K562 (cell line): Measurements from ENCODE around the gene GPR75. TPM values are rescaled to one million over a fixed set of nuclear protein-coding genes. Genes with fewer than 3 reads are reported as not detected.

Source experiments
- FOXM1 ChIP-seq, 2 experiments: fragments of 450-650 bp in 1 of 2; sonication (generic) in 1 of 2; formaldehyde crosslinking in 1 of 2; IDR thresholded peaks; 2 replicates each; pipeline versions ENCODE4 v1.6.1 to v1.9.0; 2017 to 2022; ENCODE audit warnings: low read depth in 2 of 2, mild to moderate bottlenecking in 2 of 2, missing genetic modification reagents in 1 of 2, moderate library complexity in 1 of 2
- FOXO4 ChIP-seq: fragments of 450-650 bp; formaldehyde crosslinking; IDR thresholded peaks from 2 replicates; pipeline ENCODE4 v1.4.0; 2020; ENCODE audit warnings: mild to moderate bottlenecking, moderate library complexity
- MAX ChIP-seq: sonication (generic); formaldehyde crosslinking; IDR thresholded peaks from 2 replicates; pipeline ENCODE4 v1.9.0; 2022; ENCODE audit warnings: mild to moderate bottlenecking, missing genetic modification reagents
- SIX5 ChIP-seq, 2 experiments: IDR thresholded peaks; 2 replicates each; pipeline ENCODE4 v1.6.1; 2011; ENCODE audit warnings: low read length in 2 of 2, borderline replicate concordance in 1 of 2, low read depth in 1 of 2, mild to moderate bottlenecking in 1 of 2, moderate library complexity in 1 of 2; ENCODE audit not compliant: insufficient read depth in 1 of 2
- TEAD1 ChIP-seq, 2 experiments: fragments of 450-650 bp in 1 of 2; sonication (generic) in 1 of 2; formaldehyde crosslinking; IDR thresholded peaks; 2 replicates each; pipeline versions ENCODE4 v1.4.0 to v1.8.0; 2020 to 2022; ENCODE audit warnings: mild to moderate bottlenecking in 2 of 2, missing genetic modification reagents in 1 of 2
- polyA plus RNA-seq, 8 experiments: library from polyadenylated mRNA; depleted of rRNA in 4 of 8; stranded (reverse) in 5 of 8; unstranded in 3 of 8; fragments of >200 nt; fragmentation: Nextera tagmentation in 2 of 8; fragmentation: Illumina TruSeq in 1 of 8; extraction: Ambion mirVana in 2 of 8; extraction: Trizol in 1 of 8; gene quantifications; 2 replicates each; pipeline versions ENCODE4 v1.2.1 to v1.2.3, GENCODE V29; 2011 to 2014; ENCODE audit warnings: inconsistent platforms in 1 of 8, missing spikeins in 1 of 8
- total RNA-seq, 7 experiments: library from RNA; depleted of rRNA in 6 of 7; stranded (reverse); fragments of >200 nt in 6 of 7; fragmentation: Illumina TruSeq in 2 of 7; extraction: Trizol in 2 of 7; gene quantifications; 2 replicates each; pipeline versions ENCODE4 v1.2.1 to v1.2.3, GENCODE V29; 2011 to 2021; ENCODE audit warnings: low replicate concordance in 1 of 7
- TF ChIP-seq, protein P1 (sequence below): fragments of 450-650 bp; IDR thresholded peaks from 2 replicates; pipeline ENCODE4 v1.6.1; 2016; ENCODE audit warnings: mild to moderate bottlenecking, moderate library complexity
- TF ChIP-seq, protein P2 (sequence below): sonication (generic); formaldehyde crosslinking; IDR thresholded peaks from 2 replicates; pipeline ENCODE4 v1.5.0; 2020; ENCODE audit warnings: missing genetic modification reagents

GPR75 gene
- total and polyA plus RNA-seq, 9 of the 15 experiments (the other 6 are each of a cell fraction or from before 2014, with no cell fraction given) = 0.10 to 3.9 (median 2.3) TPM

DNA sequence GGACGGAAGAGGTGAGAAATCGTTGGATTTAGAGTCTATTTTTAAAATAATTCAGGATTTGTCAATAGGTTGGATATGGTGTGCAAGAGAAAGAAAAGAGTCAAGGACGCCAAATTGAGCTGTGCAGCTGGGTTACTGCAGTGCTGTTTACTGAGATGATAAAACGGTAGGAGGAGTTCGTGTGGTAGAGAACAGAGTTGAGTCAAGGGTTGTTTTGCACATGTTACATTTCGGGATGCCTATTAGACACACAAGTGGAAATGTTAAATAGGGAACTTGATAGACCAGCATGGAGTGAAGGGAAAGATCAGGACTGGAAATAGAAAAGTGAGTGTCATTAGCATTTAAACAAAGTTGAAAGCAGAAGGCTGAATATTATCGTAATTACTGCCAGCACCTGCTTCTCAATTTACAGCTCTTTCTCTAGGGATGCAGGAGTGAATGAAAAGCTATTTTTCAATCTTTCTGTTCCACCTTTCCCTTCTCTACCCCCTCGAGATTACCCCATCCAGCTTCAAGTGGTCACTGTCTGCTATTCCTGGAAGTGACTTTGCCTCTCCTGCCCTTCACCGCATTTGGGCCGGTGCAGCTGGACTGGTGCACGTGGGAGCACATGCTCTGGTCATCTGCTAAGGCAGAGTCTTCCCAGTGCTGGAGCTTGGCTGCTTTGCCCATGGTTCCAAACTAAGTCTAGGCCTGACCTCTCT is 30.3 kb downstream of the GPR75 start (continued):
- TF ChIP-seq, protein P1, sequence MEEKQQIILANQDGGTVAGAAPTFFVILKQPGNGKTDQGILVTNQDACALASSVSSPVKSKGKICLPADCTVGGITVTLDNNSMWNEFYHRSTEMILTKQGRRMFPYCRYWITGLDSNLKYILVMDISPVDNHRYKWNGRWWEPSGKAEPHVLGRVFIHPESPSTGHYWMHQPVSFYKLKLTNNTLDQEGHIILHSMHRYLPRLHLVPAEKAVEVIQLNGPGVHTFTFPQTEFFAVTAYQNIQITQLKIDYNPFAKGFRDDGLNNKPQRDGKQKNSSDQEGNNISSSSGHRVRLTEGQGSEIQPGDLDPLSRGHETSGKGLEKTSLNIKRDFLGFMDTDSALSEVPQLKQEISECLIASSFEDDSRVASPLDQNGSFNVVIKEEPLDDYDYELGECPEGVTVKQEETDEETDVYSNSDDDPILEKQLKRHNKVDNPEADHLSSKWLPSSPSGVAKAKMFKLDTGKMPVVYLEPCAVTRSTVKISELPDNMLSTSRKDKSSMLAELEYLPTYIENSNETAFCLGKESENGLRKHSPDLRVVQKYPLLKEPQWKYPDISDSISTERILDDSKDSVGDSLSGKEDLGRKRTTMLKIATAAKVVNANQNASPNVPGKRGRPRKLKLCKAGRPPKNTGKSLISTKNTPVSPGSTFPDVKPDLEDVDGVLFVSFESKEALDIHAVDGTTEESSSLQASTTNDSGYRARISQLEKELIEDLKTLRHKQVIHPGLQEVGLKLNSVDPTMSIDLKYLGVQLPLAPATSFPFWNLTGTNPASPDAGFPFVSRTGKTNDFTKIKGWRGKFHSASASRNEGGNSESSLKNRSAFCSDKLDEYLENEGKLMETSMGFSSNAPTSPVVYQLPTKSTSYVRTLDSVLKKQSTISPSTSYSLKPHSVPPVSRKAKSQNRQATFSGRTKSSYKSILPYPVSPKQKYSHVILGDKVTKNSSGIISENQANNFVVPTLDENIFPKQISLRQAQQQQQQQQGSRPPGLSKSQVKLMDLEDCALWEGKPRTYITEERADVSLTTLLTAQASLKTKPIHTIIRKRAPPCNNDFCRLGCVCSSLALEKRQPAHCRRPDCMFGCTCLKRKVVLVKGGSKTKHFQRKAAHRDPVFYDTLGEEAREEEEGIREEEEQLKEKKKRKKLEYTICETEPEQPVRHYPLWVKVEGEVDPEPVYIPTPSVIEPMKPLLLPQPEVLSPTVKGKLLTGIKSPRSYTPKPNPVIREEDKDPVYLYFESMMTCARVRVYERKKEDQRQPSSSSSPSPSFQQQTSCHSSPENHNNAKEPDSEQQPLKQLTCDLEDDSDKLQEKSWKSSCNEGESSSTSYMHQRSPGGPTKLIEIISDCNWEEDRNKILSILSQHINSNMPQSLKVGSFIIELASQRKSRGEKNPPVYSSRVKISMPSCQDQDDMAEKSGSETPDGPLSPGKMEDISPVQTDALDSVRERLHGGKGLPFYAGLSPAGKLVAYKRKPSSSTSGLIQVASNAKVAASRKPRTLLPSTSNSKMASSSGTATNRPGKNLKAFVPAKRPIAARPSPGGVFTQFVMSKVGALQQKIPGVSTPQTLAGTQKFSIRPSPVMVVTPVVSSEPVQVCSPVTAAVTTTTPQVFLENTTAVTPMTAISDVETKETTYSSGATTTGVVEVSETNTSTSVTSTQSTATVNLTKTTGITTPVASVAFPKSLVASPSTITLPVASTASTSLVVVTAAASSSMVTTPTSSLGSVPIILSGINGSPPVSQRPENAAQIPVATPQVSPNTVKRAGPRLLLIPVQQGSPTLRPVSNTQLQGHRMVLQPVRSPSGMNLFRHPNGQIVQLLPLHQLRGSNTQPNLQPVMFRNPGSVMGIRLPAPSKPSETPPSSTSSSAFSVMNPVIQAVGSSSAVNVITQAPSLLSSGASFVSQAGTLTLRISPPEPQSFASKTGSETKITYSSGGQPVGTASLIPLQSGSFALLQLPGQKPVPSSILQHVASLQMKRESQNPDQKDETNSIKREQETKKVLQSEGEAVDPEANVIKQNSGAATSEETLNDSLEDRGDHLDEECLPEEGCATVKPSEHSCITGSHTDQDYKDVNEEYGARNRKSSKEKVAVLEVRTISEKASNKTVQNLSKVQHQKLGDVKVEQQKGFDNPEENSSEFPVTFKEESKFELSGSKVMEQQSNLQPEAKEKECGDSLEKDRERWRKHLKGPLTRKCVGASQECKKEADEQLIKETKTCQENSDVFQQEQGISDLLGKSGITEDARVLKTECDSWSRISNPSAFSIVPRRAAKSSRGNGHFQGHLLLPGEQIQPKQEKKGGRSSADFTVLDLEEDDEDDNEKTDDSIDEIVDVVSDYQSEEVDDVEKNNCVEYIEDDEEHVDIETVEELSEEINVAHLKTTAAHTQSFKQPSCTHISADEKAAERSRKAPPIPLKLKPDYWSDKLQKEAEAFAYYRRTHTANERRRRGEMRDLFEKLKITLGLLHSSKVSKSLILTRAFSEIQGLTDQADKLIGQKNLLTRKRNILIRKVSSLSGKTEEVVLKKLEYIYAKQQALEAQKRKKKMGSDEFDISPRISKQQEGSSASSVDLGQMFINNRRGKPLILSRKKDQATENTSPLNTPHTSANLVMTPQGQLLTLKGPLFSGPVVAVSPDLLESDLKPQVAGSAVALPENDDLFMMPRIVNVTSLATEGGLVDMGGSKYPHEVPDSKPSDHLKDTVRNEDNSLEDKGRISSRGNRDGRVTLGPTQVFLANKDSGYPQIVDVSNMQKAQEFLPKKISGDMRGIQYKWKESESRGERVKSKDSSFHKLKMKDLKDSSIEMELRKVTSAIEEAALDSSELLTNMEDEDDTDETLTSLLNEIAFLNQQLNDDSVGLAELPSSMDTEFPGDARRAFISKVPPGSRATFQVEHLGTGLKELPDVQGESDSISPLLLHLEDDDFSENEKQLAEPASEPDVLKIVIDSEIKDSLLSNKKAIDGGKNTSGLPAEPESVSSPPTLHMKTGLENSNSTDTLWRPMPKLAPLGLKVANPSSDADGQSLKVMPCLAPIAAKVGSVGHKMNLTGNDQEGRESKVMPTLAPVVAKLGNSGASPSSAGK = peak; percentile 69
- peak; percentile 37; the same call in 1 of the 2 replicates for TF ChIP-seq MAX (CRISPR knock-in tag)
- no peak for TF ChIP-seq FOXM1 (IDR thresholded peaks at IDR 0.05; ENCODE audit: low read depth)
- TF ChIP-seq FOXM1 (CRISPR knock-in tag; IDR thresholded peaks at IDR 0.05; ENCODE audit: low read depth) = no peak
- TF ChIP-seq FOXO4 = no peak
- TF ChIP-seq, protein P2, sequence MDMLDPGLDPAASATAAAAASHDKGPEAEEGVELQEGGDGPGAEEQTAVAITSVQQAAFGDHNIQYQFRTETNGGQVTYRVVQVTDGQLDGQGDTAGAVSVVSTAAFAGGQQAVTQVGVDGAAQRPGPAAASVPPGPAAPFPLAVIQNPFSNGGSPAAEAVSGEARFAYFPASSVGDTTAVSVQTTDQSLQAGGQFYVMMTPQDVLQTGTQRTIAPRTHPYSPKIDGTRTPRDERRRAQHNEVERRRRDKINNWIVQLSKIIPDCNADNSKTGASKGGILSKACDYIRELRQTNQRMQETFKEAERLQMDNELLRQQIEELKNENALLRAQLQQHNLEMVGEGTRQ (CRISPR knock-in tag) = no peak
- no peak for TF ChIP-seq SIX5 (IDR thresholded peaks at IDR 0.05; ENCODE audit: borderline replicate concordance in 1 of 2, insufficient read depth in 1 of 2, low read depth in 1 of 2, low read length in 2 of 2)
- no peak for TF ChIP-seq TEAD1 (CRISPR knock-in tag; IDR thresholded peaks at IDR 0.05)
